Prostate gland (tissue), 2 donors: ENCODE data around the gene CLDN3.

Experiments
- CTCF ChIP-seq, 4 experiments: fragments of 200-600 bp in 2 of 4; fragments of 450-650 bp in 2 of 4; sonication (generic) in 2 of 4; IDR thresholded peaks; 1 replicate in 3 of 4; 2 replicates in 1 of 4; pipeline ENCODE4 v1.5.1; 2016 to 2019; ENCODE audit warnings: antibody characterized with exemption in 4 of 4, mild to moderate bottlenecking in 2 of 4, moderate library complexity in 2 of 4
- POLR2A ChIP-seq: fragments of 450-650 bp; IDR thresholded peaks from one replicate; pipeline ENCODE4 v1.6.1; 2016; ENCODE audit warnings: antibody characterized with exemption, mild to moderate bottlenecking

DNA sequence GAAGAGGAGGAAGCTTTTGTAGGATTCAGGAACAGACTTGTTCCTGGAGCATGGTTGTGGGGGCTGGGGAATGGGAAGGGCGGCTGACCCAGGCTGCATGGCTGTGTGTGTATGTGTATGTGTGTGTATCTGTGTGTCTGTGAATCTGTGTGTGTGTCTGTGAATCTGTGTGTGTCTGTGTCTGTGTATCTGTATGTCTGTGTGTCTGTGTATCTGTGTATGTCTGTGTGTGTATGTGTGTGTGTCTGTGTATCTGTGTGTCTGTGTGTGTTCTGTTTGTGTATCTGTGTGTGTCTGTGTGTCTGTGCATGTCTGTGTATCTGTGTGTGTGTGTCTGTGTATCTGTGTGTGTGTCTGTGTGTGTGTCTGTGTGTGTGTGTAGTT is 44.0 kb downstream of the CLDN3 start:
- TF ChIP-seq CTCF (IDR thresholded peaks at IDR 0.05) (no peak), POLR2A (no peak)
